ENCODE data around the gene CSRNP3. TPM values are rescaled to one million over a fixed set of nuclear protein-coding genes. Genes with fewer than 3 reads are reported as not detected.

Gene CSRNP3
- total and polyA plus RNA-seq, 10 of the 15 experiments (the other 5 are each of a cell fraction or from before 2014, with no cell fraction given), result 0.03 to 5.2 (median 0.11) TPM; not detected in 1

GRCh38 chr2:165686800-165687199 is 217.3 kb downstream of the CSRNP3 start:
- TF ChIP-seq CBX5 (IDR thresholded peaks at IDR 0.05; ENCODE audit: low read depth), result no peak
- no peak for TF ChIP-seq ZNF592 (IDR thresholded peaks at IDR 0.05)
- no peak for TF ChIP-seq MEF2B (IDR thresholded peaks at IDR 0.05; ENCODE audit: partially characterized antibody, poor library complexity, severe bottlenecking)
- no peak for TF ChIP-seq STAT3 (IDR thresholded peaks at IDR 0.05; ENCODE audit: low read depth, low read length)
- TF ChIP-seq NFXL1 (IDR thresholded peaks at IDR 0.05; ENCODE audit: borderline replicate concordance), result no peak
- TF ChIP-seq ZBTB4 (CRISPR knock-in tag; IDR thresholded peaks at IDR 0.05), result no peak
- TF ChIP-seq SRF (IDR thresholded peaks at IDR 0.05; ENCODE audit: low read depth in 2 of 2, low read length in 2 of 2), result no peak
- no peak for TF ChIP-seq POLR2AphosphoS2 (IDR thresholded peaks at IDR 0.05; ENCODE audit: low read depth, low read length)
- TF ChIP-seq PKNOX1 (IDR thresholded peaks at IDR 0.05), result no peak
- Histone ChIP-seq H3K27me3 (replicated peaks in 1 of 2; ENCODE audit: control insufficient read depth in 2 of 2, insufficient read depth in 2 of 2, low read length in 1 of 2) (no peaks in the 10 kb centered on the region), H3K9me3 (replicated peaks; ENCODE audit: control insufficient read depth, insufficient read depth, low read length) (no peaks in the 10 kb centered on the region), H4K20me1 (ENCODE audit: control insufficient read depth, insufficient read depth) (no peaks in the 10 kb centered on the region), H2AFZ (ENCODE audit: control insufficient read depth, low read depth, low read length) (no peak overlapping the region), H3K4me1 (ENCODE audit: control insufficient read depth, insufficient read depth, low read length) (no peaks in the 10 kb centered on the region), H3K27ac (ENCODE audit: control insufficient read depth, insufficient read depth) (no peak overlapping the region), H3K36me3 (ENCODE audit: control insufficient read depth in 2 of 2, insufficient read depth in 2 of 2, low read length in 1 of 2) (no peaks in the 10 kb centered on the region), H3K9ac (ENCODE audit: control insufficient read depth, insufficient read depth, low read length) (no peak overlapping the region), H3K4me2 (ENCODE audit: control insufficient read depth, insufficient read depth) (no peak overlapping the region), H3K4me3 (no peak overlapping the region), H3K79me2 (ENCODE audit: control insufficient read depth, insufficient read depth, low read length) (no peaks in the 10 kb centered on the region)
- CTCF ChIA-PET, result interaction anchor here (1.2 to 5.8 kb wide), 3 partner anchors 13 to 188 kb away, joined by 3 to 34 read pairs (median 5); no protein-coding TSS in a partner anchor
- no TSS peak for BruUV-seq (replicated peaks)
- in situ Hi-C loops (cut with MboI) (no loop called here), intact Hi-C loops (cut with micrococcal nuclease; ENCODE audit: unreplicated experiment) (no loop called here)
- ATAC-seq (no peak), DNase-seq (ENCODE audit: low read depth, low spot score) (no peak), FAIRE-seq (no peak)
- WGBS (ENCODE audit: insufficient coverage, insufficient replicate concordance, low lambda C conversion rate, missing lambda C conversion rate), result 38% methylated on average over 2 of the region's 2 CpGs
- POLR2A ChIA-PET, result no interaction called here
- RAD21 ChIA-PET (ENCODE audit: unreplicated experiment), result no interaction called here
- SMC1A ChIA-PET (ENCODE audit: uncharacterized antibody, unreplicated experiment), result interaction anchor here (0.9 to 1.5 kb wide), 4 partner anchors 10 to 113 kb away, joined by 3 to 5 read pairs (median 3); no protein-coding TSS in a partner anchor

Measured in GM12878 (cell line).